ENCODE data around the gene CENPV.

Gene CENPV

DNA sequence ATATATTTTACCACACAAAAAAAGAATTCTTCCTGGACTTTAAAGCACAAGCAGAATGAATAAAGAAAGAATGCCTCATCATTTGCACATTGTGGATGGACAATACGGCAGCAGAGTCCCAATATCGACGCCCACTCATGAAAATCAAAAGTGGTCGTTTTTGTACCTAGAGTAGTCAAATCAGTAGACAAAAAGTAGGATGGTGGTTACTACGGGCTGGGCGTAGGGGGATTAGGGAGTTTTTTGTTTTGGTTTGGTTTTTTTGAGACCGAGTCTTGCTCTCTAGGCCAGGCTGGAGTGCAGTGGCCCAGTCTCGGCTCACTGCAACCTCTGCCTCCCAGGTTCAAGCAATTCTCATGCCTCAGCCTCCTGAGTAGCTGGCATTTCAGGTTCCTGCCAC, 8.6 kb upstream of the CENPV start:
- no peak for DNase-seq (ENCODE audit: low spot score)

- DNase-seq (ENCODE audit: low spot score): no peak
Measured at GRCh38 chr17:16358394-16358793, 5.1 kb upstream of the CENPV start.

DNA sequence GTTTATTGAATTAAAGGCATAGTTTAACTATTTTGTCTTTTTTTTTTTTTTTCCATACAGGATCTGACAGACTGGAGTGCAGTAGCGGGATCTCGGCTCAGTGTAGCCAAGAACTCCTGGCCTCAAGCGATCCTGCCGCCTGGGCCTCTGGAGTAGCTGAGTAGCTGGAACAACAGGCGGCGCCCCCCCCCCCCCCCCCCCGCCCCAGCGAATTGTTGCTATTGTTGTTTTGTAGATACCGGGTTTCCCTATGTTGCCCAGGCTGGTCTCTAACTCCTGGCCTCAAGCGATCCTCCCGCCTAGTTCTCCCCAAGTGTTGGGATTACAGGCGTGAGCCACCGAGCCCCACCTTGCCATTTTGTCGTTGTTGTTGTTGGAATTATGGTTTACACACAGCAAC, 1.3 kb upstream of the CENPV start:
- no peak for DNase-seq (ENCODE audit: low spot score)

- DNase-seq (ENCODE audit: low spot score): peak; percentile 39
Measured at GRCh38 chr17:16352667-16353316, 477 bp downstream of the CENPV start.

GRCh38 chr17:16352303-16352666, 984 bp downstream of the CENPV start:
- DNase-seq (ENCODE audit: low spot score): no peak

DNA sequence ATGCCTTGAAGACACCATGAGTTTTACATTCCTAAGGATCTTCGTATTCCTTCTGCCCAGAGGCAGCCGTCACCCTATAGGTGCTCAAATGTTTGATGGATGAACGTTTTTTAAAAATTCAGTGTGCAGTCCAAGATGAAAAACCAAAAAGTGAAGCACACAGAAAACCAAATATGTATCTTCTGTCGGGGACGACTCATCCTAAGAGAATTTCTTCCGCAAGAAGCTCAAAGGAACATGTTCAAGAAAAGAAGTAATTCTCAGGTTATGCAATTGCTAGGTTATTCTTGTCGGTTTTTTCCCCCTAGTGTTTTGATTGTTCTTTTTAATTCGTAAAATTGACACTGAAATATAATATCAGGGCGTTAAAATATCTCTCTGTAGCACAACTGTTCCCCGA, 1.4 kb downstream of the CENPV start:
- no peak for DNase-seq (ENCODE audit: low spot score)

GRCh38 chr17:16349431-16349830, 3.8 kb downstream of the CENPV start:
- DNase-seq (ENCODE audit: low spot score): no peak

DNA sequence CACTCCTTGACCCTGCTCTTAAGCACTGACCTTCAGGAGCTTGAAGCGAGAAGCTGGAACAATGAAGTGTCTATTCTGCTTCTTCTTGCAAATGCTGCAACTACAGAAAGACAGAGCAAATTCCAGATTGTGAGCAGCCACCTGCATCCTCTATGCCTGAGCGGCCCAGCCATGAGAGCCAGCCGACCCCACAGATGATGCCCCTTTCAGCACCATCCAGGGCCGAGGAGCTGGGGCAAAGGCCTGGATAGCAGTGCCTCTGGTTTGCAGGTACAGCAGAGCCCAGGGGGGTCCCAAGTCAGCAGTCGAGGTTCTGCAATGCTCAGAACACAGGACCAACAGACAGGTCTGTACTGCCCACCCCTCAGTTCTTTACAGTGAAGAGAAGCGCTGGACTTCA, 4.7 kb downstream of the CENPV start:
- DNase-seq (ENCODE audit: low spot score): no peak

- no peak for DNase-seq (ENCODE audit: low spot score)
Measured at GRCh38 chr17:16346721-16347271, 6.5 kb downstream of the CENPV start.

GRCh38 chr17:16345565-16345964, 7.7 kb downstream of the CENPV start:
- no peak for DNase-seq (ENCODE audit: low spot score)

- DNase-seq (ENCODE audit: low spot score): no peak
Measured at GRCh38 chr17:16343569-16343968, 9.7 kb downstream of the CENPV start.

DNA sequence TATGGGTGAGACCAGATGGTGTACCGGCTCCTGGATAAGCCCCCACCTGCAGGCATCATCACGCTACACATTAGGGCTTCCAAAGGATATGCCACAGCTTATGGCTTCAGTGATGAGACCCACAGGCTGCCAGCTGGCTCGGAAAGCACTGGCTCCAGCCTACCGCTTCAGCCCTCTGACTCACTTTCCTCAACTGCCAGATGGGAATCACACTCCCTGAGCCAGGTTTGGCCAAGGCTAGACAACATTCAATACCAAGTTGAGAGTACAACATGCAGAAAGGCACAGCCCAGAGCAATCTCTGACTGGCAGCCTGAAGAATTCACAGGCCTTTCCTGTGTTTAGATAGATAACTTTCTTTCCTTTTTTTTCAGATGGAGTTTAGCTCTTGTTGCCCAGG, 10.3 kb downstream of the CENPV start:
- no peak for DNase-seq (ENCODE audit: low spot score)

DNA sequence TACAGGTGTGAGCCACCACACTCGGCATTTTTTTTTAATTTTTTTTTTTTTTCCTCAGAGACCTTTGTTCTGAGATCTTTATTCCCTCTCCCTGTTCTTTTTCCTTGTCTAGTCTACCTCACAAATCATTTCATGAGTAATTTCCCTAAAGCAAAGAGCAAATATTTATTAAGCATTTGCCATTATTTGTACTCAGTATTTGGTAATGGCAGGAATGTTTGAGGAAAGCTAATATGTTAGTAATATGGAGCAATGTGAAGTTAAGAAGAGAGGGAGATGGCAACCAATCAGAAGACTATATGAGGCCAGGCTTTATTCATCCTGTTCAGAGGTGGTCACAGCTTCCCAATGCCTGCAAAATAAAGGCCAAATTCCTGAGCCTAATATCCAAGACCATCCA, 13.3 kb downstream of the CENPV start:
- no peak for DNase-seq (ENCODE audit: low spot score)

GRCh38 chr17:16339402-16339801, 13.9 kb downstream of the CENPV start:
- DNase-seq (ENCODE audit: low spot score): no peak

DNA sequence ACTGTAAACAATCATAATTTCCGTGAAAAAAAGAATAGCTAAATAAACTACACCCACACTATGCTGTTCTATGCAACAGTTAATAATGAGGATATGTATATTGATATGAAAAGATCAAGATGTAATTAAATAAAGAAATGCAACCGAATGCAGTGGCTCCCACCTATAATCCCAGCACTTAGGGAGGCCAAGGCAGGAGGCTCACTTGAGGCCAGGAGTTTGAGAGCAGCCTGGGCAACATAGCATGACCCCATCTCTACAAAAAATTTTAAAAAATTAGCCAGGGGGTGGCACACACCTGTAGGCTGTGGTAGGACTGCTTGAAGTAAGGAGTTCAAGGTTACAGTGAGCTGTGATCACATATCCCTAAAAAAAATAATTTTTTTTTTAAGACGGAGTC, 14.9 kb downstream of the CENPV start:
- no peak for DNase-seq (ENCODE audit: low spot score)

GRCh38 chr17:16329519-16330271, 23.6 kb downstream of the CENPV start:
- no peak for DNase-seq (ENCODE audit: low spot score)

DNA sequence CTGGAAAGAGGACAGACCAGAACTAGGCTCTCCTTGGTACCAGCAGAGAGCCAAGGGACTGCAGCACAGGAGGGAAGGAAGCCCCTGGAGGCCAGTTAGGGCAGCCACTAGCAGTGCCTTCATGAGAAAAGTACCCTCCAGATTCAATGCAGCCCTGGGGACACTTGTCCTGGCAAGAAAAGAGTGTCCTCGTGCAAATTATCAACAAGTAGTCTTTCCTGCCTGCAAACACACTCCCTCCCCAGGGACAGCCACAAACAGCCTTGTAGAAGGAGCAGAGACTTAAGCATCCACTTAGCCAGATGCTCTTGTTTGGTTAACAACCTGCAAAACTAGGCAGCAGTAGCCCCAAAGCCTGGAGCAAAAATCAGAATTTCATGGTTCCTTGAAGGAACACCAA, 24.3 kb downstream of the CENPV start:
- DNase-seq (ENCODE audit: low spot score): no peak

DNA sequence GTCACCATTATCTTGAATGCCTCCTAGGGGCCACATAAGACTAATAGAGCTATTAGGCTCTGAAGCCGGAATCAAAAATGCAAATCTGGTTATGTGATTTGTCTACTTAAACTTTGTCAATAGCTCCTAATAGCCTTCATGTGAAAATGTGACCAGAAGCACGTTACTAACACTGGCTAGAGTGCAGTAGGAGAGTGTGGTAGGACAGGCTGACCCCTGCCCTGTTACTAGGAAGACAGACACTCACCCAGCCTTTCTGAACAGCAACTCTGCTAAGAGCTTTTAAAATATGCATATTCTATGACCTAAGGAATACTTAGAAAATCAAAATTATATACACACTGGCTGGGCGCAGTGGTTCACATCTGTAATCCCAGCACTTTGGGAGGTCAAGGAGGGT, 26.3 kb downstream of the CENPV start:
- DNase-seq (ENCODE audit: low spot score): no peak

DNA sequence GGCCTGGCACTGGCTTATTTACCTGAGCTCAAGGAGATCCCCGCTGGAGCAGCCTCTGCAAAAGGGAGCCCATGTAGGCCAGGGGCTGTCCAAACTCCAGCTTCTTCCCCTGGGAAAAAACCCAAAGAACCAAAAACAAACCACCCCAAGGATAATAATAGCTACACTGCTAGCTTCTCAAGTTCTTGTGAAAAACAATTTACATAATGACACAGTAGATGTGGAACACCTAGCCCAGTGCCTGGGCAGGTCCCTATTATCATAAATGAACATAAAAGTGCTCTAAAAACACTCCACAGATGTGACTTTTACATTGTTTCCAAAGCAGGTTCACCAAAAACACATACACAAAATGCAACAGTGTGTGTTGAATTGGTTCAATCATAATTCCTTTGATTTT, 27.3 kb downstream of the CENPV start:
- no peak for DNase-seq (ENCODE audit: low spot score)

GRCh38 chr17:16322636-16323035, 30.6 kb downstream of the CENPV start:
- DNase-seq (ENCODE audit: low spot score): no peak

GRCh38 chr17:16319969-16320368, 33.3 kb downstream of the CENPV start:
- no peak for DNase-seq (ENCODE audit: low spot score)

GRCh38 chr17:16314859-16315258, 38.4 kb downstream of the CENPV start:
- DNase-seq (ENCODE audit: low spot score): no peak

DNA sequence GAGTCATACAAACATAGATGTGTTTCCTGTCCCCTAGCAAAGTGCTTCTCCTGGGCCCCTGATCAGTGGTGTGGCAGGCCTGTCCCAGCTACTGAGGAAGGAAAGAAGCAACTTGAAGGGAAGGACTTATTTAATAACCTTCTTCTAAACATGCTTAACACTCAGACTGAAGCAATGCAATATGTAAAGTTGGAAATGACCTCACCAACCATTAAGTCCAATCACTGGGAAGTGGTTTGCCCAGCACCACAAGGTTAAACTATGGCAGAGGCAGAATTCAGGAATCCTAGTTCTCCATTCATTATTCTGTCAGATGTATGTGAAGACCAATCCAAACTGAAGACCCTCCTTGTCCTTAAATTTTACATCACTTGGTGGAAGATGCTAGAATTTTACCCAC, 39.1 kb downstream of the CENPV start:
- DNase-seq (ENCODE audit: low spot score): no peak
